NCI-H226 (cell line): ENCODE measurements around the gene FSD2.
"Not testable (repeated sequence)": the region's sequence is repeated elsewhere in the genome, so short reads cannot be mapped to it uniquely, and the experiment has no call there.

ENCODE experiments used
- DNase-seq: peaks from one replicate; pipeline ENCODE4 v3.0.0-alpha.2; 2015

Gene FSD2

GRCh38 chr15:82830427-82831173 lies 24.7 kb upstream of the FSD2 start:
- no peak for DNase-seq

GRCh38 chr15:82829234-82829633 lies 23.4 kb upstream of the FSD2 start:
- DNase-seq = no peak

- no peak for DNase-seq
Observed at GRCh38 chr15:82828075-82828474, 22.2 kb upstream of the FSD2 start.

GRCh38 chr15:82823049-82823448 lies 17.2 kb upstream of the FSD2 start:
- no peak for DNase-seq

- DNase-seq = not testable (repeated sequence)
Observed at GRCh38 chr15:82821851-82822250, 16.0 kb upstream of the FSD2 start.

- not testable (repeated sequence) for DNase-seq
Observed at GRCh38 chr15:82821396-82821795, 15.5 kb upstream of the FSD2 start.

GRCh38 chr15:82820128-82820527 lies 14.3 kb upstream of the FSD2 start:
- no peak for DNase-seq

- no peak for DNase-seq
Observed at GRCh38 chr15:82812994-82813393, 7.1 kb upstream of the FSD2 start.

GRCh38 chr15:82810890-82811426 lies 5.1 kb upstream of the FSD2 start:
- peak; percentile 22 for DNase-seq

- peak; percentile 72 for DNase-seq
Observed at GRCh38 chr15:82810061-82810889, 4.4 kb upstream of the FSD2 start.

- DNase-seq = peak; percentile 100
Observed at GRCh38 chr15:82809308-82810060, 3.6 kb upstream of the FSD2 start, which contains the start of gene WHAMM. Gene WHAMM (plus strand): TSS chr15:82809628. CDS start chr15:82809727, 99 bp downstream.

GRCh38 chr15:82808634-82809041 lies 2.8 kb upstream of the FSD2 start:
- DNase-seq = no peak

- no peak for DNase-seq
Observed at GRCh38 chr15:82807920-82808633, 2.2 kb upstream of the FSD2 start.

GRCh38 chr15:82804575-82804949 lies 1.3 kb downstream of the FSD2 start:
- peak; percentile 80 for DNase-seq

- peak; percentile 58 for DNase-seq
Observed at GRCh38 chr15:82803793-82804574, 1.9 kb downstream of the FSD2 start.

GRCh38 chr15:82802497-82802896 lies 3.4 kb downstream of the FSD2 start:
- no peak for DNase-seq

GRCh38 chr15:82799183-82799841 lies 6.6 kb downstream of the FSD2 start:
- no peak for DNase-seq

- no peak for DNase-seq
Observed at GRCh38 chr15:82798531-82799166, 7.2 kb downstream of the FSD2 start.

GRCh38 chr15:82798104-82798503 lies 7.8 kb downstream of the FSD2 start:
- no peak for DNase-seq

GRCh38 chr15:82793737-82794136 lies 12.1 kb downstream of the FSD2 start:
- DNase-seq = no peak
